Large intestine (tissue), 3 donors: Measurements from ENCODE around the gene DEDD2. TPM values are rescaled to one million over a fixed set of nuclear protein-coding genes. Genes with fewer than 3 reads are reported as not detected.
A peak's percentile ranks its signal among the peaks of the same experiment; 100 is the strongest.

Experiments
- DNase-seq, 2 donors: peaks; one replicate each; pipeline versions ENCODE4 v3.0.0 to v3.0.0-alpha.2; 2013
- H3K27ac ChIP-seq: one replicate; pipeline ENCODE4 v1.5.1; 2013; ENCODE audit warnings: low read length
- H3K27me3 ChIP-seq: 2 replicates; pipeline ENCODE4 v1.6.1; 2013; ENCODE audit warnings: low read length; ENCODE audit not compliant: control insufficient read depth, insufficient read depth
- H3K36me3 ChIP-seq: 2 replicates; pipeline ENCODE4 v1.6.1; 2013; ENCODE audit warnings: low read length; ENCODE audit not compliant: control insufficient read depth, insufficient read depth
- H3K4me1 ChIP-seq: one replicate; pipeline ENCODE4 v1.6.1; 2013; ENCODE audit warnings: low read length; ENCODE audit not compliant: control insufficient read depth, insufficient read depth
- H3K4me3 ChIP-seq: one replicate; pipeline ENCODE4 v1.5.1; 2013; ENCODE audit warnings: low read length
- H3K9me3 ChIP-seq: one replicate; pipeline ENCODE4 v1.6.1; 2013; ENCODE audit warnings: mild to moderate bottlenecking, low read depth, low read length, moderate library complexity; ENCODE audit not compliant: control insufficient read depth
- WGBS: methylation state at CpG from one replicate; pipeline ENCODE4 v1.1.5; 2013; ENCODE audit warnings: low lambda C conversion rate; ENCODE audit not compliant: insufficient coverage; 5-methylcytosine and 5-hydroxymethylcytosine counted together
- polyA plus RNA-seq: library from polyadenylated mRNA; unstranded; fragments of 120-200 nt; gene quantifications from one replicate; pipeline ENCODE4 v1.2.1, GENCODE V29; 2013

The DEDD2 gene
- polyA plus RNA-seq, 1 donor = 30.7 TPM

GRCh38 chr19:42198676-42199439, 18.6 kb downstream of the DEDD2 start:
- Histone ChIP-seq H3K27ac (no peak overlapping the region), H3K36me3 (peaks cover 65% of the 10 kb centered on the region)

GRCh38 chr19:42197375-42197817, 20.1 kb downstream of the DEDD2 start:
- Histone ChIP-seq H3K27ac (peak overlapping the region; percentile 10), H3K4me1 (peaks cover 7% of the 10 kb centered on the region), H3K36me3 (peaks cover 51% of the 10 kb centered on the region), H3K27me3 (no peaks in the 10 kb centered on the region), H3K9me3 (no peaks in the 10 kb centered on the region), H3K4me3 (no peak overlapping the region)
- WGBS = no CpG with 5 or more reads among the region's 5 CpGs
- peak; percentile 48 to 53 for DNase-seq

More at GRCh38 chr19:42198676-42199439, 18.6 kb downstream of the DEDD2 start:
- no peak for DNase-seq
- no peaks in the 10 kb centered on the region for H3K27me3 ChIP-seq
- H3K4me1 ChIP-seq = peaks cover 7% of the 10 kb centered on the region
- H3K9me3 ChIP-seq = no peaks in the 10 kb centered on the region
- WGBS = no CpG with 5 or more reads among the region's 7 CpGs
- H3K4me3 ChIP-seq = no peak overlapping the region

GRCh38 chr19:42196011-42197001, 21.2 kb downstream of the DEDD2 start:
- peaks cover 40% of the 10 kb centered on the region for H3K36me3 ChIP-seq
- H3K9me3 ChIP-seq = no peaks in the 10 kb centered on the region
- no peak overlapping the region for H3K4me3 ChIP-seq
- H3K27ac ChIP-seq = no peak overlapping the region
- no peaks in the 10 kb centered on the region for H3K27me3 ChIP-seq
- peaks cover 16% of the 10 kb centered on the region for H3K4me1 ChIP-seq
- DNase-seq = no peak
- no CpG with 5 or more reads among the region's 47 CpGs for WGBS

DNA sequence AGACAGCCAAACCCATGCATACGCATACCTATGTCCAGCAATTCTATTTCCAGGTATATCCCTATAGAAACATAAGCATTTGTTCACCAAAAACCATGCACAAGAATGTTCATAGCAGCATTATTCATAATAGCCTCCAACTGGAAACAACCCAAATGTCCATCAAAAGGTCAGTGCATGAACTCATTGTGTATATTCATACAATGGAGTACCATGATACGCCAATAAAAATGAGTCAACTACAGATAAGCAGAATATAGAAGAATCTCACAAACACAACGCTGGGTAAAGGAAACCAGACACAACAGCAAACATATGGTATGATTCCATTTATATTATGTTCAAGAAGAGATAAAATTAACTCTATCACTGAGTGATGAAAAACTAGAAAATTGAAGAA, 23.8 kb downstream of the DEDD2 start:
- H3K27me3 ChIP-seq = no peaks in the 10 kb centered on the region
- no peaks in the 10 kb centered on the region for H3K9me3 ChIP-seq
- 73% methylated on average over 2 of the region's 3 CpGs for WGBS
- DNase-seq = no peak
- H3K27ac ChIP-seq = no peak overlapping the region
- H3K4me1 ChIP-seq = peaks cover 19% of the 10 kb centered on the region
- H3K36me3 ChIP-seq = peaks cover 15% of the 10 kb centered on the region
- no peak overlapping the region for H3K4me3 ChIP-seq

DNA sequence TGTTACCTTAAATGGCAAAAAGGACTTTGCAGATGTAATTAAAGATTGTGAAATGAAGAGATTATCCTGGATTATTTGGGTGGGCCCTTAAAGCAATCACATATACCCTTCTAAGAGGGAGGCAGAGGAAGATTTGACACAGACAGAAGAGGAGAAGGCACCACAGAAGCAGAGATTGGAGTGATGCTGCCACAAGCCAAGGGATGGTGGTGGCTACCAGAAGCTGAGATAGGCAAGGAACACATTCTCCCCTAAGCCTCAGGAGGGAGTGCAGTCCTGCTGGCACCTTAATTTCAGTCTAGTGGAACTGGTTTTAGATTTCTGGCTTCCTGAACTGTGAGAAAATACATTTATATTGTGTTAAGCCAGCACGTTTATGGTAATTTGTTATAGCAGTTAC, 24.2 kb downstream of the DEDD2 start:
- H3K4me1 ChIP-seq = peaks cover 19% of the 10 kb centered on the region
- no CpG with 5 or more reads among the region's 1 CpG for WGBS
- no peaks in the 10 kb centered on the region for H3K9me3 ChIP-seq
- H3K4me3 ChIP-seq = no peak overlapping the region
- no peak overlapping the region for H3K27ac ChIP-seq
- H3K27me3 ChIP-seq = no peaks in the 10 kb centered on the region
- peaks cover 11% of the 10 kb centered on the region for H3K36me3 ChIP-seq
- DNase-seq = no peak

DNA sequence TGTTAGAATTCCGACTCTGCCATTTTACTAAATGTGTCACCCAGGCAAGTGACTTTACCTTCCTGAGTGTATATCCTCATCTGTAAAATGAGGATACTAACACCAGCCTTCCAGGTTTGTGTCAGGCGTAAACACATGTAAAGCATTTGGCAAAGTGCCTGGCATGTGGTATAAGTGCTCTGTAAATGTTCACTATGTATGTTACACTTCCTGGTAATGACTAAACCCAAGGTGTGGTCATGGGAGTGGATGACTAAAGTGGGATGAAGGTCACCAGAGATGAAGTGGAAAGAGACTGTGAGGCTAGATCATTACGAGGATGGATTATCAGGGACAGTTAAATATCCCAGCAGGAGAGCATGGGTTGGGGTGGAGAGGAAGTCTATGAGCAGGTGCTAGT, 25.6 kb downstream of the DEDD2 start:
- H3K4me3 ChIP-seq = no peak overlapping the region
- H3K36me3 ChIP-seq = peaks cover 4% of the 10 kb centered on the region
- no peaks in the 10 kb centered on the region for H3K27me3 ChIP-seq
- WGBS = no CpG with 5 or more reads among the region's 3 CpGs
- peaks cover 12% of the 10 kb centered on the region for H3K4me1 ChIP-seq
- peak overlapping the region; percentile 75 for H3K27ac ChIP-seq
- no peaks in the 10 kb centered on the region for H3K9me3 ChIP-seq
- DNase-seq = peak; percentile 93 to 96

GRCh38 chr19:42191330-42191729, 26.1 kb downstream of the DEDD2 start:
- Histone ChIP-seq H3K27ac (peak overlapping the region; percentile 75), H3K4me3 (no peak overlapping the region), H3K27me3 (no peaks in the 10 kb centered on the region), H3K36me3 (peaks cover 4% of the 10 kb centered on the region), H3K9me3 (no peaks in the 10 kb centered on the region), H3K4me1 (peaks cover 12% of the 10 kb centered on the region)
- no CpG with 5 or more reads among the region's 1 CpG for WGBS
- DNase-seq = peak in 1 of 2 donors; percentile 44

DNA sequence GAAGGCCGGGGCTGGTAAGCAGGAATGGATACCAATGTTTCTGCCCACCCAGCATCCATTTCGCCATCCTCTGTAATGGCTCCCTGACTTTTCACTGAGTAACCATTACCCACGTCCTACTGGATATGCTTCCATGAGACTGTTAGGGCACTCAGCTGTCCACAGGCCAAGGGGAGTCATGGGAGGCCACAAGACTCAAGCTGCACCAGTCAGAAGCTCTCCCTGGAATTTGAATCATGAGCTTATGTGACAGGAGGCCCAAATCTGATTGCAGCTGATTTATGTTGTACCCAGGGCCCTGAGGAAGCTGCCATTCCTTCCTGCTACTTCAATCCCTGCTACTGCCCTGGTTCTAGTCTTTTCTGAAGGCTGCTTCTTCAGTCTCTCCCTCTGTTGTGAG, 28.3 kb downstream of the DEDD2 start:
- no peak overlapping the region for H3K4me3 ChIP-seq
- H3K27me3 ChIP-seq = no peaks in the 10 kb centered on the region
- DNase-seq = no peak
- H3K4me1 ChIP-seq = peaks cover 12% of the 10 kb centered on the region
- no peaks in the 10 kb centered on the region for H3K36me3 ChIP-seq
- WGBS = no CpG with 5 or more reads among the region's 3 CpGs
- H3K27ac ChIP-seq = no peak overlapping the region
- H3K9me3 ChIP-seq = no peaks in the 10 kb centered on the region

- no peaks in the 10 kb centered on the region for H3K27me3 ChIP-seq
- 100% methylated on average over 1 of the region's 1 CpG for WGBS
- H3K27ac ChIP-seq = no peak overlapping the region
- no peak for DNase-seq
- H3K4me3 ChIP-seq = no peak overlapping the region
- H3K9me3 ChIP-seq = no peaks in the 10 kb centered on the region
- H3K4me1 ChIP-seq = peaks cover 12% of the 10 kb centered on the region
- H3K36me3 ChIP-seq = no peaks in the 10 kb centered on the region
Measured at GRCh38 chr19:42188665-42189064, 28.8 kb downstream of the DEDD2 start.

DNA sequence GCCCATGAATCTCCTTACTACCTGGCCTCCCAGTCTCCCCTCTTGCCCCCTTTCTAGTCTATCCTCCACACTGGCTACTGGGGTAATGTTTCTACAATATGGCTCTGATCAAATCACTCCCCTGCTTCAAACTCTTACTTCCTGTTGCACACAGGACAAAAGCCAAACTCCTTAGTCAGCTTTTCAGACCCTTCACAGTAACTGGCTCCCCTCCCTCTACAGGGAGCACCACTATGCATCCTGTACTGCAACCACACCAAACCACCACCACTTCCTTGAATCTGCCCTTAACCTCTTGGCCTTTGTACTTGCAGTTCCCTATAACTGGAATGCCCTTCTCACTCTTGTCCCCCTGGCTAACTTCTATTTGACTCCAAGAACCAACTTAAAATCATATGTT, 32.2 kb downstream of the DEDD2 start:
- no peaks in the 10 kb centered on the region for H3K36me3 ChIP-seq
- no peak overlapping the region for H3K27ac ChIP-seq
- no peak for DNase-seq
- no peaks in the 10 kb centered on the region for H3K9me3 ChIP-seq
- peaks cover 13% of the 10 kb centered on the region for H3K27me3 ChIP-seq
- no peaks in the 10 kb centered on the region for H3K4me1 ChIP-seq
- H3K4me3 ChIP-seq = no peak overlapping the region
